Stimulated activated effector memory CD8-positive, alpha-beta T cell treated with anti-CD3 and anti-CD28 coated beads, Interleukin-12 subunit alpha, Interleukin-12 subunit beta, amount 100 ng/mL, for 72 hours (primary cell): ENCODE data around the gene TBC1D5.
"Not testable (repeated sequence)": the region's sequence is repeated elsewhere in the genome, so short reads cannot be mapped to it uniquely, and the experiment has no call there.

ENCODE experiments used
- ATAC-seq: fragments of 150-1000 bp; cut with Tn5 transposase; 2 replicates; pipeline ENCODE4 v1.10.0; 2021
- DNase-seq, 2 donors: peaks; one replicate each; pipeline ENCODE4 v3.0.0; 2021 to 2022; ENCODE audit warnings: low spot score in 2 of 2
- H3K27ac Mint-ChIP-seq: one replicate; pipeline ENCODE4 v1.8.0; 2022; ENCODE audit warnings: mild to moderate bottlenecking, mixed read lengths
- H3K36me3 Mint-ChIP-seq: one replicate; pipeline ENCODE4 v1.8.0; 2022; ENCODE audit warnings: mild to moderate bottlenecking, mixed read lengths
- H3K4me1 Mint-ChIP-seq: one replicate; pipeline ENCODE4 v1.8.0; 2022; ENCODE audit warnings: mixed read lengths
- H3K4me3 Mint-ChIP-seq: one replicate; pipeline ENCODE4 v1.8.0; 2022; ENCODE audit warnings: mild to moderate bottlenecking, mixed read lengths
- H3K9me3 Mint-ChIP-seq: one replicate; pipeline ENCODE4 v1.8.0; 2022; ENCODE audit warnings: mixed read lengths

Gene TBC1D5

GRCh38 chr3:17742102-17742879 is at the start of gene TBC1D5:
Gene TBC1D5 (minus strand): TSS chr3:17742631. CDS start chr3:17508570, 234,061 bp downstream.
- H3K4me3 Mint-ChIP-seq, result peak within 1 kb of the TSS; percentile 81
- DNase-seq, result peak; percentile 85 to 96
- peaks cover 39% of the 10 kb centered on the region for H3K4me1 Mint-ChIP-seq
- H3K36me3 Mint-ChIP-seq, result peaks cover 7% of the 10 kb centered on the region
- no peaks in the 10 kb centered on the region for H3K9me3 Mint-ChIP-seq
- ATAC-seq, result peak; percentile 95
- peak within 1 kb of the TSS; percentile 91 for H3K27ac Mint-ChIP-seq

GRCh38 chr3:17783426-17783825 is 41.0 kb upstream of the TBC1D5 start:
- Mint-ChIP-seq H3K9me3 (peaks cover 3% of the 10 kb centered on the region), H3K4me3 (no peak overlapping the region), H3K4me1 (peaks cover 11% of the 10 kb centered on the region), H3K36me3 (peaks cover 6% of the 10 kb centered on the region), H3K27ac (no peak overlapping the region)
- no peak for DNase-seq
- no peak for ATAC-seq

GRCh38 chr3:17782751-17783150 is 40.3 kb upstream of the TBC1D5 start:
- H3K36me3 Mint-ChIP-seq, result peaks cover 6% of the 10 kb centered on the region
- no peak for ATAC-seq
- no peak overlapping the region for H3K4me3 Mint-ChIP-seq
- H3K4me1 Mint-ChIP-seq, result peaks cover 11% of the 10 kb centered on the region
- H3K27ac Mint-ChIP-seq, result no peak overlapping the region
- H3K9me3 Mint-ChIP-seq, result peaks cover 3% of the 10 kb centered on the region
- DNase-seq, result no peak

- Mint-ChIP-seq H3K36me3 (peaks cover 16% of the 10 kb centered on the region), H3K27ac (peak overlapping the region; percentile 44), H3K4me1 (peaks cover 18% of the 10 kb centered on the region)
- not testable (repeated sequence) for H3K9me3 Mint-ChIP-seq, ATAC-seq, DNase-seq, H3K4me3 Mint-ChIP-seq
Observed at GRCh38 chr3:17780369-17780768, 37.9 kb upstream of the TBC1D5 start.

- DNase-seq, H3K9me3 Mint-ChIP-seq, ATAC-seq: not testable (repeated sequence)
- H3K4me1 Mint-ChIP-seq, result peaks cover 23% of the 10 kb centered on the region
- peaks cover 22% of the 10 kb centered on the region for H3K36me3 Mint-ChIP-seq
- H3K4me3 Mint-ChIP-seq, result peak overlapping the region; percentile 9
- peak overlapping the region; percentile 44 for H3K27ac Mint-ChIP-seq
Observed at GRCh38 chr3:17779304-17780250, 37.1 kb upstream of the TBC1D5 start.

- H3K4me3 Mint-ChIP-seq, result peak overlapping the region; percentile 75
- H3K36me3 Mint-ChIP-seq, result peaks cover 22% of the 10 kb centered on the region
- peaks cover 23% of the 10 kb centered on the region for H3K4me1 Mint-ChIP-seq
- H3K9me3 Mint-ChIP-seq, DNase-seq, H3K27ac Mint-ChIP-seq, ATAC-seq: not testable (repeated sequence)
Observed at GRCh38 chr3:17777326-17777725, 34.9 kb upstream of the TBC1D5 start.

GRCh38 chr3:17775073-17775472 is 32.6 kb upstream of the TBC1D5 start:
- peaks cover 21% of the 10 kb centered on the region for H3K4me1 Mint-ChIP-seq
- H3K36me3 Mint-ChIP-seq, result peaks cover 16% of the 10 kb centered on the region
- ATAC-seq (peak; percentile 71), DNase-seq (peak in 1 of 2 donors; percentile 4)
- H3K27ac Mint-ChIP-seq, result peak overlapping the region; percentile 92
- H3K4me3 Mint-ChIP-seq, result peak overlapping the region; percentile 75
- no peaks in the 10 kb centered on the region for H3K9me3 Mint-ChIP-seq

- H3K4me3 Mint-ChIP-seq, result peak overlapping the region; percentile 75
- peaks cover 16% of the 10 kb centered on the region for H3K36me3 Mint-ChIP-seq
- H3K9me3 Mint-ChIP-seq, result not testable (repeated sequence)
- DNase-seq, result peak; percentile 17 to 73
- ATAC-seq, result peak; percentile 92
- H3K4me1 Mint-ChIP-seq, result peaks cover 14% of the 10 kb centered on the region
- peak overlapping the region; percentile 92 for H3K27ac Mint-ChIP-seq
Observed at GRCh38 chr3:17774180-17774910, 31.9 kb upstream of the TBC1D5 start.

GRCh38 chr3:17772556-17772955 is 30.1 kb upstream of the TBC1D5 start:
- no peaks in the 10 kb centered on the region for H3K9me3 Mint-ChIP-seq
- peaks cover 12% of the 10 kb centered on the region for H3K4me1 Mint-ChIP-seq
- H3K36me3 Mint-ChIP-seq, result peaks cover 16% of the 10 kb centered on the region
- ATAC-seq, result no peak
- no peak overlapping the region for H3K4me3 Mint-ChIP-seq
- no peak overlapping the region for H3K27ac Mint-ChIP-seq
- no peak for DNase-seq

GRCh38 chr3:17771177-17772017 is 29.0 kb upstream of the TBC1D5 start:
- DNase-seq (no peak), ATAC-seq (no peak)
- Mint-ChIP-seq H3K27ac (no peak overlapping the region), H3K9me3 (no peaks in the 10 kb centered on the region), H3K36me3 (peaks cover 9% of the 10 kb centered on the region), H3K4me1 (peaks cover 12% of the 10 kb centered on the region), H3K4me3 (no peak overlapping the region)

- no peak for ATAC-seq
- Mint-ChIP-seq H3K4me1 (peaks cover 9% of the 10 kb centered on the region), H3K9me3 (no peaks in the 10 kb centered on the region), H3K4me3 (no peak overlapping the region), H3K27ac (no peak overlapping the region), H3K36me3 (peaks cover 9% of the 10 kb centered on the region)
- DNase-seq, result no peak
Observed at GRCh38 chr3:17770682-17771081, 28.3 kb upstream of the TBC1D5 start.

GRCh38 chr3:17765819-17766472 is 23.5 kb upstream of the TBC1D5 start:
- Mint-ChIP-seq H3K27ac (no peak overlapping the region), H3K9me3 (no peaks in the 10 kb centered on the region), H3K36me3 (no peaks in the 10 kb centered on the region), H3K4me1 (no peaks in the 10 kb centered on the region), H3K4me3 (no peak overlapping the region)
- DNase-seq, result no peak
- no peak for ATAC-seq

- H3K9me3 Mint-ChIP-seq, result no peaks in the 10 kb centered on the region
- H3K4me3 Mint-ChIP-seq, result no peak overlapping the region
- DNase-seq (no peak), ATAC-seq (no peak)
- H3K36me3 Mint-ChIP-seq, result no peaks in the 10 kb centered on the region
- no peak overlapping the region for H3K27ac Mint-ChIP-seq
- no peaks in the 10 kb centered on the region for H3K4me1 Mint-ChIP-seq
Observed at GRCh38 chr3:17761563-17761962, 19.1 kb upstream of the TBC1D5 start.

- no peak for DNase-seq
- no peaks in the 10 kb centered on the region for H3K36me3 Mint-ChIP-seq
- H3K9me3 Mint-ChIP-seq, result no peaks in the 10 kb centered on the region
- H3K4me1 Mint-ChIP-seq, result no peaks in the 10 kb centered on the region
- H3K27ac Mint-ChIP-seq, result no peak overlapping the region
- no peak for ATAC-seq
- no peak overlapping the region for H3K4me3 Mint-ChIP-seq
Observed at GRCh38 chr3:17759901-17760300, 17.5 kb upstream of the TBC1D5 start.
